ENCODE data around the gene FCHSD2. TPM values are rescaled to one million over a fixed set of nuclear protein-coding genes. Genes with fewer than 3 reads are reported as not detected.

FCHSD2 gene
- polyA plus RNA-seq, 1 donor (not counting 4 experiments of a cell fraction or from before 2014, with no cell fraction given) = 14.2 TPM

- DNase-seq (ENCODE audit: low read depth, low spot score) (no peak), FAIRE-seq (no peak)
- Histone ChIP-seq H3K4me2 (ENCODE audit: control insufficient read depth, extremely low read depth, insufficient read depth, low read depth, low read length) (no peak overlapping the region), H4K20me1 (ENCODE audit: control insufficient read depth, extremely low read depth, insufficient read depth, low read length) (no peaks in the 10 kb centered on the region), H2AFZ (ENCODE audit: control insufficient read depth, low read length) (no peak overlapping the region), H3K4me1 (ENCODE audit: control insufficient read depth, extremely low read depth, insufficient read depth, low read length) (no peaks in the 10 kb centered on the region), H3K4me3 (ENCODE audit: control insufficient read depth in 2 of 3, extremely low read depth in 1 of 3, insufficient read depth in 2 of 3, low read depth in 1 of 3, low read length in 3 of 3) (no peak overlapping the region), H3K9me1 (ENCODE audit: control insufficient read depth, extremely low read depth, insufficient read depth, low read length) (no peaks in the 10 kb centered on the region), H3K27ac (ENCODE audit: control insufficient read depth, insufficient read depth, low read length) (no peak overlapping the region), H3K36me3 (ENCODE audit: control insufficient read depth in 2 of 2, extremely low read depth in 1 of 2, insufficient read depth in 2 of 2, low read length in 2 of 2) (no peaks in the 10 kb centered on the region), H3K9ac (ENCODE audit: control insufficient read depth, extremely low read depth, insufficient read depth, low read length) (no peak overlapping the region), H3K27me3 (ENCODE audit: control insufficient read depth, extremely low read depth, insufficient read depth, low read length) (no peaks in the 10 kb centered on the region), H3K9me3 (ENCODE audit: control insufficient read depth, low read depth, low read length) (no peaks in the 10 kb centered on the region), H3K79me2 (ENCODE audit: control insufficient read depth, insufficient read depth, low read length) (no peaks in the 10 kb centered on the region)
- no peak for TF ChIP-seq EZH2 (IDR thresholded peaks at IDR 0.05; ENCODE audit: low read length)
- TF ChIP-seq CTCF (optimal IDR thresholded peaks at IDR 0.05 in 1 of 3, IDR thresholded peaks at IDR 0.05 in 1 of 3, conservative IDR thresholded peaks at IDR 0.05 in 1 of 3; ENCODE audit: extremely low read depth in 1 of 3, insufficient read depth in 2 of 3, low read length in 3 of 3) = no peak
- dilution Hi-C loops (cut with MboI; ENCODE audit: extremely low pct_ligation_motif_present, low sequenced_read_pairs) = no loop called here
Measured at GRCh38 chr11:73047773-73048371, 94.2 kb downstream of the FCHSD2 start.

GRCh38 chr11:73040046-73040445 lies 102.1 kb downstream of the FCHSD2 start:
- no peak overlapping the region for H3K4me3 ChIP-seq (ENCODE audit: control insufficient read depth in 2 of 3, extremely low read depth in 1 of 3, insufficient read depth in 2 of 3, low read depth in 1 of 3, low read length in 3 of 3)
- H3K36me3 ChIP-seq (ENCODE audit: control insufficient read depth in 2 of 2, extremely low read depth in 1 of 2, insufficient read depth in 2 of 2, low read length in 2 of 2) = no peaks in the 10 kb centered on the region
- dilution Hi-C loops (cut with MboI; ENCODE audit: extremely low pct_ligation_motif_present, low sequenced_read_pairs) = no loop called here
- H2AFZ ChIP-seq (ENCODE audit: control insufficient read depth, low read length) = no peak overlapping the region
- no peak for TF ChIP-seq CTCF (optimal IDR thresholded peaks at IDR 0.05 in 1 of 3, IDR thresholded peaks at IDR 0.05 in 1 of 3, conservative IDR thresholded peaks at IDR 0.05 in 1 of 3; ENCODE audit: extremely low read depth in 1 of 3, insufficient read depth in 2 of 3, low read length in 3 of 3)
- TF ChIP-seq EZH2 (IDR thresholded peaks at IDR 0.05; ENCODE audit: low read length) = no peak
- no peaks in the 10 kb centered on the region for H4K20me1 ChIP-seq (ENCODE audit: control insufficient read depth, extremely low read depth, insufficient read depth, low read length)
- H3K9me3 ChIP-seq (ENCODE audit: control insufficient read depth, low read depth, low read length) = no peaks in the 10 kb centered on the region
- no peaks in the 10 kb centered on the region for H3K79me2 ChIP-seq (ENCODE audit: control insufficient read depth, insufficient read depth, low read length)
- DNase-seq (ENCODE audit: low read depth, low spot score) = no peak
- H3K4me2 ChIP-seq (ENCODE audit: control insufficient read depth, extremely low read depth, insufficient read depth, low read depth, low read length) = no peak overlapping the region
- no peak for FAIRE-seq
- H3K27me3 ChIP-seq (ENCODE audit: control insufficient read depth, extremely low read depth, insufficient read depth, low read length) = no peaks in the 10 kb centered on the region
- H3K9me1 ChIP-seq (ENCODE audit: control insufficient read depth, extremely low read depth, insufficient read depth, low read length) = no peaks in the 10 kb centered on the region
- H3K4me1 ChIP-seq (ENCODE audit: control insufficient read depth, extremely low read depth, insufficient read depth, low read length) = no peaks in the 10 kb centered on the region
- H3K9ac ChIP-seq (ENCODE audit: control insufficient read depth, extremely low read depth, insufficient read depth, low read length) = no peak overlapping the region
- H3K27ac ChIP-seq (ENCODE audit: control insufficient read depth, insufficient read depth, low read length) = no peak overlapping the region
